ENCODE results near the gene FOXP1.

The FOXP1 gene

DNA sequence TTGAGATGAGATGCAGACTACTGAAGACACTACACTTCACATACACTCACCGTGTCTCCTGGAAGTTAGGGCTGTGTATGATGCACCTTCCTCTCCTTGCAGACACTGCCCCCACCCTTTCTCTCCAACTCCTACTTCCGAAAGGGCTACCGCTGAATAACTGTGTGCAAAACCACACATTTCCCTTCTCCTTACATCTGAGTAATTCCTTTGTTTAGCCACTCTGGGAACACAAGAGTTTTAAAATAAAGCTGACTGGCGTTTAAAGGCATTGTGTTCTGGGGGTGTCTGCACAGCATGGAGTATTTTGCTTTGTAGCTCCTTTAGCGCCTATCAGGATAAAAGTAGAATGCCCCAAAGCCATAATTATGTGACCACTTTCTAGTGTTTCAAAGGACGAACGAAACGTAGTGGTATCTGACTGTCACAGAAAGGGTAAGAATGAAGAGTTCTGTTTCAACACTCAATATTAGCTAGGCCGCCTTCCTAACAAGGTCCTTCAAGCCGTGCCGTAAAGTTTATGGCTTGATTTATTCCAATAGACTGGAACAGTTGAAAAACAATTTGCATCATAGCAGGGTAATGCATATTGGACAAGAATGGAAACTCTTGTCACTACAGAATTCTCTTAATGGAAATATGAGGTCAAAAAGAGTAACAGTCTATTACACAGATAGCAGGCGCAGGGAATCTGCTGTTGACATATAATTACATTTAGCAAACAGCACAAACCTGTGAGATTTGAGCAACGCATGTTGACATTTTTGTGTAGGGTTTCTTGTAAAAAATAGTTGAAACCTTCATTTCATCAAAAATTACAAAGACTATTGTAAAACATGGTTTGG, 619.9 kb downstream of the FOXP1 start:
- DNase-seq (ENCODE audit: low read depth in 2 of 2, low spot score in 1 of 2), result no peak

DNA sequence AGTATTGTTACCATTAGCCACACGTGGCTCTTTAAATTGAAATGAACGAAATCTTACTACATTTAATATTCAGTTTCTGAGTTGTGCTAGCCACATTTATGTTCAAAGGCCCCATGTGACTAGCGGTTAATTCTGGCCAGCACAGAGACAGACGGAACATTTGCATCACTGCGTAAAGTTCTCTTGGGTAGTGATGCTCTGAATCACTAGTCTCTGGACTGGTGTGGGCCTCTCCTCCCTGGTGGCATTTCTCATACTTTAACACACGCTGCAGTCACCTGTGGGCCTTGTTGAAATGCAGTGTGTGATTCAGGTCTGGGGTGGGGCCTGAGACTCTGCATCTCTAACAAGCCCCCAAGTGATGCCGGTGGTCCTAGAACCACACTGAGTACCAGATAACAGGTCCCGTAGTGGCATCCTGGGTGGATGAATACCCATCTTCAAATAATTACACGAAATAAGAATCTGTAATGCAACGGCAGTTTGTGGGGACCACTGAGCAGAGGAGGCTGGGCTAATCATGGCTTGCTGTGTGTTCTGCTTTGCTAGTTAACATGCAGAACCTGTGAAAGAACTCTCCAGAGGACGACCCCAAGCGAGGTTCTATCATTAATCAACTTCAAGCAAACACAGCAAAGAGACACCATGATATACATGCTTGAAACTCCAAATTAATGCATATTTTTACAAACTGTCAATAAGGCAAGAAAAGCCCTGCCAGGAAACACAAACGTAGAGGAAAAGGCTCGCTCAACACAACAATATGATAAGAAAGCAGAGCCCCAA, 623.8 kb downstream of the FOXP1 start:
- DNase-seq (ENCODE audit: low read depth in 2 of 2, low spot score in 1 of 2), result no peak

DNA sequence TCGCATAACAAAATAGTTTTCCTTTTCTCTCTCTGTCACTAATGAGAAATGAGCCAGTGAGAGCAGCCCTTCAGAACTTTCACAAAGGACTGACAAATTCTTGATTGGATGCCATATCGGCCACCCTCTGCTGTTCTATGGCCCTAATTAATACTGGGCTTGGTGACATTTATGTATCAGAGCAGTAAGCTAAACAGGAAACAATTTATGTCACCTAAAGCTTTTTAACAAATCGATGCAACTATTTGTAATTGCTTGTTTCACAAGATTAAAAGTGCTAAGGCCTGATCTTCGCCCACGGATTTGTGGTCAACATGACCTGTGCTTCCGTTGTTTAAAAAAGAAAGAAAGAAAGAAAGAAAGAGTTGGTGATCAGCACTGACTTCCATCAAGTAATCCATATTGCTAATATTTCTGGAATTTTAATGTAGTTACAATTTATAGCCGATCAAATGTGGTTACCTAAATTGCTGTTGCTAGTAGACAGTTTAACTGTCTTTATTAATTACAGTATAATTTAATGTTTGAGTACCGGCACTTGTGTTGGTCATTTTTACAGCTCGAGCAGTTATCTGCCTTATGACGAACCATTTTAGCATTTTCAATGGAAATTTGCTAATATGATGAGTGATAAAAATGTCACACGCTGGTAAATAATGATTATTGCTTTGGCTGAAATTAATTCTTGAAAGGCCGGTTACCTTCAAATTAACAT, 631.3 kb downstream of the FOXP1 start:
- no peak for DNase-seq (ENCODE audit: low read depth in 2 of 2, low spot score in 1 of 2)

DNA sequence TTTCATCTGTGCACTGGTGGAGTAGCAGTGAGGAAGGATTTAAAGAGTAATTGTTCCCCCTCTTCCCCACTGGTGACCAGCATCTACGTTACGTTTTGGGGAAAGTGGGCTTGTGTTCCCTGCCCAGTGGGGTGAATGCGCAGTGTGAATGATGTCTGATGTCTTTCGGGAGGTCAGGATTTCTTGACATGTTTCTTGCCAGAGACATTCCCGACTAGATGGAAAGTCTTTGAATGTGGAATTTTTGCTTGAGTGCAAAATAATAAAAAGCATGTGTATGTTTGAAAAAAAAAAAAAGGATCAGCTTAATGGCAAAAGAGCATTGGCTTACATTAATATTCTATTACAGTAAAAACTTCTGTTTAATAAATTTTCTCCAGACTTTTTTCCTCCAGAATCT, 632.2 kb downstream of the FOXP1 start:
- DNase-seq (ENCODE audit: low read depth in 2 of 2, low spot score in 1 of 2), result no peak

DNA sequence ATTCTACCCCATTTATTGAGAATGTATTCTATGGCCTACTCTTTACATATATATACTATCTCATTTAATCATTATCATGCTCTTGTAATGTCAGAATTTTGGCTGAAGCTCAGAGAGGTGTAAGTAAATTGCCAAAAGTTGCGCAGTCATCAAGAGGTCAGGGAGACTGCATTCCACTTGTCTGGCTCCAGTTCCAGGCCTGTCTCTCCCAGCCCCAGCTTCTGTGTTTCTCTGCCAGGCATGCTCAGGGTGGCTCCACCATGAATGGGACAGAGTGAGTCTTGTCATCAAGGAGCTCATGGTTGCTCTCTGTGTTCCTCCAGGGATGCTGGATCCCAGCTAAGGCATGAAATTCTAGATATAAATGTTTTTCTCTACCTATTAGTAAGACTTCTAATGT, 635.9 kb downstream of the FOXP1 start:
- DNase-seq (ENCODE audit: low read depth in 2 of 2, low spot score in 1 of 2), result no peak

DNA sequence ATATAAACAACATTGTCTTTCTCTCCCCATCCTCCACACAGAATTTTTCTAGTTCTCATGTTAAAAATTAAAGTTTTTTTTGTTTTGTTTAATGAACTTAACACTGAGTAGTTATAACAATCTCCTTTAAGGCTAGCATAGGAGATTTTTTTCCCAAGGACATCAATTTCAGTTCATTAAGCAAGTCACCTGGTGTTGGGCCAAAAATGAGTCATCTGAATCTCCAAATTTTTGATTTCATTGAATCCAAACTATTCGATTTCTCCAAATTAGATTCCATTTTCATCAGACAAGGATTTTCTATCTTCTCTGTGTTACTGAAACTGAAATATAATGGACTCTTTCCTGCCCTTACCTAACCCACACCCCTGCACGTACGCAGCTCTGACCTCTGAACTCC, 639.6 kb downstream of the FOXP1 start:
- DNase-seq (ENCODE audit: low read depth in 2 of 2, low spot score in 1 of 2), result no peak

DNA sequence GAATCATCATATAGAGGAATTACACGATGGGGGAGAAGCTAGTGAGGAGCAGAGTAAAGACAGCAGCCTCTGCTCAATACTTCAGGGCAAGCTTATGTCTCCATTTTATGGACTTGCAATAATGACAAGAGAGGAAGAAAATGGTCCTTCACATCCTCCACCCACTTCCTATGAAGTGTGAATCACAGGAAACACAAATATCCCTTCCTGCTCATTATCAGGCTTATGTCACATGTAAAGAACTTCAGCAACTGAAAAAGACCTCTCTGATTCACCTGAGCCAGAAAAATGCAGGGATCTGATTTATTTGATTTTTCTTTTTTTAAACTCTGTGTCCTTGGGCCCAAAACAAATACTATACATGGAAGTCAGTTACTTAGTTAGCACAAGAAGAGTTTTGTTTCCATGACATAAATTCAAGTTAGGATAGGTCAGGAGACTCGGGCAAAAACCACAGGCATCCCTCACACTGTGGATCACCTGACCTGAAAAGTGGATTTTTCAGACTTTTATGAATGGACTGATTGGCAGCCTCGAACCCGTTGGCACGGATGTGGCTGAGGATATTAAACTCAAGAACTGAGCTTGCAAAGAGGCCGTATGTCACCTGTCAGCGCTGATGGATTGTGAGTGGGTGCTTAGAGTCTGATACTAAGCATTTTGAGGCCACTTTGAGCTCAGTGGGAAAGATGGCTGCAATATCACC, 650.3 kb downstream of the FOXP1 start:
- DNase-seq (ENCODE audit: low read depth in 2 of 2, low spot score in 1 of 2), result no peak

DNA sequence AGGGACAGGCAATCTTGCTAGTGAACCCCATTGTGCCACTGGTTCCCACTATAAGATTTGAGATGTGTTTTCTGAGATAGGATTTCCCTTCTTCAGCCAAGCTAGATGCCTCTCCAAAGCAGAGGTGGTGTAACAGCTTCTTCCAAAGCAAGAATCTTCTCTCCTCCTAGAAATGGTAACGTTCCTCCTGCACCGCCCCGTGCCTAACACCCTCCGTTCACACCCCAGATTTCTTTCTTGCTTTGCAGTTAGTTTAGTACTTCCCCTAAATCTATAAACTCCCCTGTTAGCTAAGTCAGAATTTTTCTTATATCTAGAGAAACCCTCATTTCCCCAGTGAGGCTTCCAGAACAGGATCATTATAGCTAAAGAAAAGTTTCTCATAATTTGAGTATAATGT, 653.5 kb downstream of the FOXP1 start:
- DNase-seq (ENCODE audit: low read depth in 2 of 2, low spot score in 1 of 2), result no peak

DNA sequence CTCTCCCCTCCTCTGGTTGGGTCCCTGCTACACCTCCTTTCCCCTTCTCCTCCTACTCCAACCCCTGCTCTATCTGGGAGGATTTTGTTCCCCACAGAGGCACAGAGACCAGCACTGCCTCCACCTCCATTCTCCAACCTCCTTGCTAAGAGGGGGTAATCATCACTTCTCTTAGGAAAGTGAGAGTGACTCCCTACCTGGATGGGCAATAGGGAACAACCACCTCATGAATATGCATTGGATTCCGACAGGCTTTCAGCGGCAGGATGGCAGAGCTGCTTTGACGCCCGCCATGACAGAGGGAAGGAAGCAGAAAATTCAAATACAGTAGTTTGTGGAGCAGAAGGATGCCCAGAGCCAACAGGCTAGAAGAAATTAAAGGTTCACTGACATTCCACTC, 656.3 kb downstream of the FOXP1 start:
- DNase-seq (ENCODE audit: low read depth in 2 of 2, low spot score in 1 of 2), result no peak

DNA sequence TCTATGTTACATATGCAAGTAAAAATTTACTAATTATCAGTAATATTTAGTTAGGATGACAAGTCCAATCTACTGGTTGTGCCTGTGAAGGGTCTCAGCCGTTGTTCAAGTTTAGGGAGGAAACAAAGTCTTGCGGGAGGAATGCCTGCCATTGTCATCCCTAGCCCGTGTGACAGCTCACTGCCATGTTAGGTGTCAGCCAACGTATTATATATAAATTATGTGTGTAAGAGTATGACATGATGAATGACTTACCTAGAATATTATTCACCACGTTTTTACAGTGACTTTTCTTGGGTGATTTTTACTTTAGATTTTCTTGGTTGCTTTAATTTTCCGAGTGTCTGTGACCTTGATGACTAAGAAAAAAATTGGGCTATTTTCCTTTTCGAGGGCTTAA, 656.7 kb downstream of the FOXP1 start:
- no peak for DNase-seq (ENCODE audit: low read depth in 2 of 2, low spot score in 1 of 2)

DNA sequence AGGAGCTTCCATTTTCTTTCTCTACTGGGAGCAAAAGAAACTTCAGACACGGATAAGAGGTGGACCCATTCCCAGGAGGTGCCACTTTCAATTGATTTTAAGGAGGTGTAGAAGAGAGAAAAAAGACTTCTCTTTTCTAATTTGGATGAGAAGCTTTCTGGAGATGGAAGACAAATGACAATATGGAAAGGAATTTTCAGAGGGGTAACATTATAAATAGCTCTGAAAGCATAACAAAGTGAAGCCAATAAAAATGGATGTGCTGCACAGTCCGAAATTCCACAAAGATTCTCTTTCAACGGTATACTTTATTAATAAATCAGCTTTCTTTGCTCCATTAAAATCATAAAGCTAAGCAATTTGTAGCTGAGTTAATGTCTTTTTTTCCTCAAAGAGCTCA, 663.9 kb downstream of the FOXP1 start:
- DNase-seq (ENCODE audit: low read depth in 2 of 2, low spot score in 1 of 2), result no peak

DNA sequence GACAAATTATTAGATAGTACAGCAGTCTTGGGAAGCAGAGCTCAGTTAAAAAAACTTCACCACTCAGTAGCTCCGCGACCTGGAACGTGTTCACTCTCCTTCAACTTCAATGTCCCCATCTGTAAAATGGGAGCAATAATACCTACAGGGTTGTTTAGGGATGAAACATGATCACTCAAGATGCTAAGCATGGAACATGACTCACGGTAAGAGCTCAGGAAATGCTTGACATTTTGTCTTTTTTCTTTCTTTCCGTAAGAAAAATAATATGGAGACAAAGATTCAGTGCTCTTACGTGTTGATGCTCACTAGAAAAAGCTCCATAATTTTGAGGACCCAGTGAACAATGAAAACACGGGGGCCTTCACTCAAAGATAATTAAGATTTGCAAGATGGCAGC, 664.4 kb downstream of the FOXP1 start:
- no peak for DNase-seq (ENCODE audit: low read depth in 2 of 2, low spot score in 1 of 2)

DNA sequence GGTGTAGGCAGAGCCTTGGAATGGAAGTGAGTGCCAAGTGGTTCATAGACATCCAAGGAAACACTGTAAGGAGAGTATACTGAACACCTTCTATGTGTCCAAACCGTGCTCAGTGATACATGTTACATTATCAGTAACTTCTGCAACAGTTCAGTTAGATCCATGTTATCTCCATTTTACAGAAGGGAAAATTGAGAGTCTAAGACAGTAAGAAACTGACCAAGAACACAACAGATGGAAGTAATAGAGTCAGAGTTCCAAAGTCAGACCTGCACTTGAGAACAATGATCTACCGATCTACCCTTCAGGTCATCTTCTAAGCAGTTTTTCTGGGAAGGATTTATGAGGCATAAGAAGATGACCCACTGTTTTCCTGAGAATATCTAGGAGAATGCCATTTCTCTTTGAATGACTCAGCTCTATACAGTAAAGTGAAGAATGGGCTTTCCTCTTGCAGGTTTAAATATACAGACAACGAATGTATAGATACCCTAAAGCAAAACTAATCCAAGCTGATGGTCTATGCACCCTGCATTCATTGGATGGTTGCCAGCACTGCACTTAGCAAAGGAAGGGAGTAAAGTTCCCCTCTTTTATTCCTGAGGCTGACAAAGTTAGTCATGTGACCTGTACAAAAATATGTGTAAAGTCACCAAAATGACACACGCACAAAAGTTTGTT, 667.0 kb downstream of the FOXP1 start:
- DNase-seq (ENCODE audit: low read depth in 2 of 2, low spot score in 1 of 2), result no peak

DNA sequence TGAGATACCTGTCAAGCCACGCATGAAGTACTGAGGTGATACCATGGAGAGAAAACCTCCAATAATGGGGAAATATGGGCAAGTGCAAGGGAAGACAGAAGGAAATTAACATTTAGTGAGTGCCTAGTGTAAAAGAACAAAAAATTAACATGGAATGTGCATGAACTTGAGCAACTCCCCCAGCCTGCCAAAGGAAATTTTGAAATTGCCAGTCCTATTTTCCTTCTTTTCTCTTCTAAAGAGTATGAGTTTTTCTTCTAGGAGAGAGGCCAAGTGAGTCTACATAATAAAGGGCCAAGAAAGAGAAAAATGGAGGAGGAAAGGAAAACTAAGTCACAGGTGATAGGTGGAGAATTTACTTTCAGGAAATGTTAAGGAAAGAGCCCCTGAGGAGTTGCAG, 668.7 kb downstream of the FOXP1 start:
- DNase-seq (ENCODE audit: low read depth in 2 of 2, low spot score in 1 of 2), result no peak

DNA sequence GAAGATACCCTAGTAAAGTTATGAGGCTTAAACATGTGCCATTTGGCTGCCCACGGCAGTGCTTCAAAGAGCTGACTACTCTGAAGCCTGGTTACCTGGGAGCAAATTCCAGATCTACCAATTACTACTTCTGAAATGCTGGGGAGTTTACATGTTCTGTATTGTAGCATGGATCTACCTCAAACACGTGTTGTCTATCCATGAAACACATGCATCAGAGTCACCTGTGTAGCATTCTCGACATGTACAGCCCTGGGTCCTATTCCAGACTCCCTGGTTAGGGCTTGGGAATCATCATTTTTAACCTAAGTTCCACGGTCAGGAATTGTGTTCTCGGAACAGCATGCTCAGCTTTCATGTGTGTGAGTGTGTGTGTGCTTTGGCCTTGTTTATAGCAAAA, 671.8 kb downstream of the FOXP1 start:
- no peak for DNase-seq (ENCODE audit: low read depth in 2 of 2, low spot score in 1 of 2)

DNA sequence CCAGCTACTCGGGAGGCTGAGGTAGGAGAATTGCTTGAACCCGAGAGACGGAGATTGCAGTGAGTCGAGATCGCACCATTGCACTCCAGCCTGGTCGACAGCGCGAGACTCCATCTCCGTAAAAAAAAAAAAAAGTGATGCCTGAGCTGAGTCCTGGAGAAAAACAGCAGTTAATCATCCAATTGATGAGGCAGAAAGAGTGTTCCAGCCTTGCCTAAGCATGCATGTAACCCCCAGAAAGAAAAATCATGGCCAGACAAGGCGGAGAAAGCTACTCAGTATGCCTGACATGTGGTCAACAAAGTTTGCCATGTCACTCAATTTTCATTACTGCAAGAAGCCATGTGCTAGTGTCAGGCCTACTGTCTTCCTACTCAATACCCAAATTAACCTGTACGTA, 678.0 kb downstream of the FOXP1 start:
- DNase-seq (ENCODE audit: low read depth in 2 of 2, low spot score in 1 of 2), result no peak

Measured in stimulated activated CD8-positive, alpha-beta memory T cell treated with anti-CD3 and anti-CD28 coated beads, Interleukin-4, amount 100 ng/mL, for 4 hours (primary cell).